K562 (cell line): ENCODE data around the gene SCN8A. TPM values are rescaled to one million over a fixed set of nuclear protein-coding genes. Genes with fewer than 3 reads are reported as not detected.

Source experiments
- ATAC-seq: fragments of 200-7000 bp; cut with Tn5 transposase; 3 replicates; pipeline ENCODE4 v1.9.1; 2020; ENCODE audit warnings: moderate library complexity
- BruUV-seq: library from RNA; stranded (reverse); fragments of 400-500 nt; replicated peaks from 2 replicates; lab custom pipeline; 2021; lab: Mats Ljungman, UMichigan
- CTCF ChIA-PET: fragments of 300-600 bp; formaldehyde crosslinking; extraction: SDS; loops from one replicate; lab custom pipeline; 2021; ENCODE audit warnings: low intra/inter-chr PET ratio; lab: Yijun Ruan, JAX
- POLR2A ChIA-PET: fragments of 300-600, 350-650 bp; sonication (Branson Sonifier 250); formaldehyde crosslinking; extraction: SDS; loops from one replicate; lab custom pipeline; 2021; ENCODE audit warnings: antibody characterized with exemption, inconsistent platforms; lab: Yijun Ruan, JAX
- DNase-seq, 4 experiments: peaks; one replicate each; pipeline versions ENCODE4 v3.0.0 to v3.0.0-alpha.2; 2011 to 2018; ENCODE audit warnings: low spot score in 3 of 4, mixed read lengths in 3 of 4; ENCODE audit errors: extremely low read depth in 1 of 4
- FAIRE-seq: peaks from 2 replicates; lab custom pipeline; 2011; peaks lifted over from hg19 to GRCh38; lab: Jason Lieb, UNC
- H2AFZ ChIP-seq: 2 replicates; pipeline ENCODE4 v1.6.0; 2011; ENCODE audit warnings: low read depth, low read length, control low read depth, inconsistent platforms
- H3K27ac ChIP-seq: fragments of 200-600 bp; 3 replicates; pipeline ENCODE4 v1.8.0; 2011; ENCODE audit warnings: low read depth, mild to moderate bottlenecking, control low read depth, inconsistent platforms, low read length, moderate library complexity, mixed read lengths; ENCODE audit errors: extremely low read depth
- H3K27me3 ChIP-seq, 2 experiments: fragments of 300-600 bp in 1 of 2; 2 replicates in 1 of 2; 3 replicates in 1 of 2; pipeline versions ENCODE4 v1.6.0 to v1.8.0; 2011; ENCODE audit warnings: inconsistent platforms in 2 of 2, low read length in 2 of 2, mild to moderate bottlenecking in 1 of 2, mixed read lengths in 1 of 2, moderate library complexity in 1 of 2; ENCODE audit not compliant: control insufficient read depth in 2 of 2, insufficient read depth in 2 of 2
- H3K36me3 ChIP-seq: fragments of 300-600 bp; 3 replicates; pipeline ENCODE4 v1.8.0; 2011; ENCODE audit warnings: mild to moderate bottlenecking, low read length, inconsistent platforms; ENCODE audit not compliant: control insufficient read depth, insufficient read depth
- H3K4me1 ChIP-seq, 2 experiments: fragments of 200-600 bp in 1 of 2; replicated peaks in 1 of 2; 2 replicates in 1 of 2; 3 replicates in 1 of 2; pipeline versions ENCODE4 v1.5.1 to v1.8.0; 2011; ENCODE audit warnings: inconsistent platforms in 2 of 2, low read length in 2 of 2, mild to moderate bottlenecking in 1 of 2, mixed read lengths in 1 of 2, moderate library complexity in 1 of 2; ENCODE audit not compliant: control insufficient read depth in 2 of 2, insufficient read depth in 2 of 2
- H3K4me2 ChIP-seq: 2 replicates; pipeline ENCODE4 v1.6.1; 2011; ENCODE audit warnings: low read length, control low read depth, inconsistent platforms, mixed read lengths; ENCODE audit not compliant: insufficient read depth
- H3K4me3 ChIP-seq: fragments of 200-600 bp; sonication (generic), shearing (Covaris generic); 2 replicates; pipeline ENCODE4 v1.5.1; 2016; ENCODE audit warnings: control low read depth, inconsistent platforms
- H3K79me2 ChIP-seq: fragments of 200-600 bp; 3 replicates; pipeline ENCODE4 v1.8.0; 2011; ENCODE audit warnings: low read length, inconsistent platforms; ENCODE audit not compliant: control insufficient read depth, insufficient read depth
- H3K9ac ChIP-seq, 2 experiments: 2 replicates each; pipeline versions ENCODE4 v1.6.0 to v1.6.1; 2011; ENCODE audit warnings: low read depth in 2 of 2, low read length in 2 of 2, control low read depth in 1 of 2, inconsistent platforms in 1 of 2, mild to moderate bottlenecking in 1 of 2, mixed read lengths in 1 of 2; ENCODE audit not compliant: insufficient read depth in 1 of 2
- H3K9me1 ChIP-seq: one replicate; pipeline ENCODE4 v1.6.0; 2011; ENCODE audit warnings: inconsistent platforms, mild to moderate bottlenecking, low read length, moderate library complexity; ENCODE audit not compliant: control insufficient read depth, insufficient read depth
- H3K9me3 ChIP-seq: replicated peaks from 2 replicates; pipeline ENCODE4 v1.5.1; 2011; ENCODE audit warnings: low read depth, low read length, inconsistent platforms; ENCODE audit not compliant: control insufficient read depth, insufficient read depth
- H4K20me1 ChIP-seq: replicated peaks from 2 replicates; pipeline ENCODE4 v1.6.1; 2011; ENCODE audit warnings: low read length, inconsistent platforms, mixed read lengths; ENCODE audit not compliant: control insufficient read depth, insufficient read depth
- BHLHE40 ChIP-seq: IDR thresholded peaks from 2 replicates; pipeline ENCODE4 v1.6.1; 2011; ENCODE audit warnings: low read length, improper control_type of control experiment
- CREB3 ChIP-seq: fragments of 450-650 bp; conservative IDR thresholded peaks from 2 replicates; pipeline ENCODE4 v1.6.1; 2016; ENCODE audit warnings: missing genetic modification characterization, low read depth, mild to moderate bottlenecking, missing compliant biosample characterization, moderate library complexity
- GATAD2B ChIP-seq: fragments of 450-650 bp; IDR thresholded peaks from 2 replicates; pipeline ENCODE4 v1.6.1; 2017; ENCODE audit warnings: mild to moderate bottlenecking, borderline replicate concordance
- HIVEP1 ChIP-seq: fragments of 250-450 bp; sonication (Bioruptor Pico); IDR thresholded peaks from 2 replicates; pipeline ENCODE4 v1.4.0; 2020; ENCODE audit warnings: mild to moderate bottlenecking
- MBD2 ChIP-seq: sonication (generic); IDR thresholded peaks from 2 replicates; pipeline ENCODE4 v1.6.1; 2016; ENCODE audit warnings: low read depth, borderline replicate concordance
- MED1 ChIP-seq: sonication (generic); formaldehyde crosslinking; IDR thresholded peaks from 2 replicates; pipeline ENCODE4 v1.8.1; 2023; ENCODE audit warnings: missing genetic modification reagents, borderline replicate concordance
- PHB ChIP-seq: fragments of 250-450 bp; sonication (Bioruptor Pico); IDR thresholded peaks from 2 replicates; pipeline ENCODE4 v1.5.0; 2021
- SNRNP70 ChIP-seq: fragments of 200-400 bp; formaldehyde crosslinking; optimal IDR thresholded peaks from 2 replicates; pipeline ENCODE3; 2017; ENCODE audit warnings: low read depth, low read length
- SP1 ChIP-seq: sonication (generic); formaldehyde crosslinking; IDR thresholded peaks from 2 replicates; pipeline ENCODE4 v1.8.1; 2022; ENCODE audit warnings: mild to moderate bottlenecking, missing genetic modification reagents
- ZNF507 ChIP-seq: conservative IDR thresholded peaks from 2 replicates; pipeline ENCODE4 v1.6.1; 2017; ENCODE audit warnings: missing genetic modification characterization, missing compliant biosample characterization
- ZNF512 ChIP-seq: IDR thresholded peaks from 2 replicates; pipeline ENCODE4 v1.6.1; 2016; ENCODE audit warnings: missing genetic modification characterization, missing compliant biosample characterization
- WGBS: fragments of 100-300 bp; shearing (Covaris generic); methylation state at CpG from one replicate; pipeline ENCODE4 v1.1.6; 2016; ENCODE audit warnings: low coverage, mixed read lengths; ENCODE audit not compliant: insufficient coverage; ENCODE audit errors: missing lambda C conversion rate; 5-methylcytosine and 5-hydroxymethylcytosine counted together
- in situ Hi-C: fragments of 300-500 bp; cut with MboI; formaldehyde crosslinking; loops from 4 replicates; pipeline ENCODE4 v1.15.0; 2018; ENCODE audit warnings: inconsistent platforms, mixed read lengths
- intact Hi-C: fragments of 100-400 bp; cut with micrococcal nuclease; formaldehyde crosslinking; loops from 2 replicates; pipeline ENCODE4 v1.14.2; 2022
- polyA plus RNA-seq, 8 experiments: library from polyadenylated mRNA; depleted of rRNA in 4 of 8; stranded (reverse) in 5 of 8; unstranded in 3 of 8; fragments of >200 nt; fragmentation: Nextera tagmentation in 2 of 8; fragmentation: Illumina TruSeq in 1 of 8; extraction: Ambion mirVana in 2 of 8; extraction: Trizol in 1 of 8; gene quantifications; 2 replicates each; pipeline versions ENCODE4 v1.2.1 to v1.2.3, GENCODE V29; 2011 to 2014; ENCODE audit warnings: inconsistent platforms in 1 of 8, missing spikeins in 1 of 8
- total RNA-seq, 7 experiments: library from RNA; depleted of rRNA in 6 of 7; stranded (reverse); fragments of >200 nt in 6 of 7; fragmentation: Illumina TruSeq in 2 of 7; extraction: Trizol in 2 of 7; gene quantifications; 2 replicates each; pipeline versions ENCODE4 v1.2.1 to v1.2.3, GENCODE V29; 2011 to 2021; ENCODE audit warnings: low replicate concordance in 1 of 7
- TF ChIP-seq, protein P1 (sequence below): fragments of 450-650 bp; formaldehyde crosslinking; conservative IDR thresholded peaks from 2 replicates; pipeline ENCODE4 v1.4.0; 2022; ENCODE audit warnings: mild to moderate bottlenecking, missing genetic modification characterization
- TF ChIP-seq, protein P2 (sequence below): fragments of 450-650 bp; formaldehyde crosslinking; IDR thresholded peaks from 2 replicates; pipeline ENCODE4 v1.4.0; 2020; ENCODE audit warnings: mild to moderate bottlenecking, moderate library complexity

The SCN8A gene
- total and polyA plus RNA-seq, 9 of the 15 experiments (the other 6 are each of a cell fraction or from before 2014, with no cell fraction given), result 0.03 to 0.29 (median 0.15) TPM; not detected in 1

DNA sequence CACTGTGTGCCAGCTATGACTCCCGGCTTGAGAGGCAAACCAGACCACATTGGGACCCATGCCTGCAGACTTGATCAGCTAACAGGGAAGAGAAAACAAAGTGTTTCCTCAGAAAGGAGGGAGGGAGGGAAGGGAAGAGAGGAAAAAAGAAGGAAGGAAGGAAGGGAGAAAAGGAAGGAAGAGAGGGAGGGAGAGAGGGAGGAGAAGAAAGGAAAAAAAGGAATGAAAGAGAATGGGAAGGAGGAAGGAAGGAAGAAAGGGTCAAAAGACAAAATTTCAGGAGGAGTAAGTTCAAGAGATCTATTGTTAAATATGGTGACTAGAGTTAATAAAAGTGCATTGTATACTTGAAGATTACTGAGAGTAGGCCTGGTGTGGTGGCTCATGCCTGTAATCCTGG lies 238.6 kb downstream of the SCN8A start:
- Histone ChIP-seq H3K4me3 (no peak overlapping the region), H2AFZ (no peak overlapping the region)
- CTCF ChIA-PET, result interaction anchor here (0.6 kb wide), 1 partner anchor 20 kb away, joined by 3 read pairs; no protein-coding TSS in a partner anchor
- no peak for TF ChIP-seq SNRNP70
- TF ChIP-seq MED1, result no peak
- peak; percentile 91 for TF ChIP-seq ZNF512 (tag)
- TF ChIP-seq BHLHE40, result no peak
- TF ChIP-seq MBD2, result no peak
- no peak for TF ChIP-seq GATAD2B
- TF ChIP-seq HIVEP1 (CRISPR knock-in tag), result no peak
- no peak for TF ChIP-seq SP1 (CRISPR knock-in tag)
- TF ChIP-seq, protein P1, sequence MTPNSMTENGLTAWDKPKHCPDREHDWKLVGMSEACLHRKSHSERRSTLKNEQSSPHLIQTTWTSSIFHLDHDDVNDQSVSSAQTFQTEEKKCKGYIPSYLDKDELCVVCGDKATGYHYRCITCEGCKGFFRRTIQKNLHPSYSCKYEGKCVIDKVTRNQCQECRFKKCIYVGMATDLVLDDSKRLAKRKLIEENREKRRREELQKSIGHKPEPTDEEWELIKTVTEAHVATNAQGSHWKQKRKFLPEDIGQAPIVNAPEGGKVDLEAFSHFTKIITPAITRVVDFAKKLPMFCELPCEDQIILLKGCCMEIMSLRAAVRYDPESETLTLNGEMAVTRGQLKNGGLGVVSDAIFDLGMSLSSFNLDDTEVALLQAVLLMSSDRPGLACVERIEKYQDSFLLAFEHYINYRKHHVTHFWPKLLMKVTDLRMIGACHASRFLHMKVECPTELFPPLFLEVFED (CRISPR knock-in tag), result 0 out of 2 replicates have a peak, but pooled peaks have one; percentile 26
- no peak for TF ChIP-seq PHB (CRISPR knock-in tag)
- TF ChIP-seq, protein P2, sequence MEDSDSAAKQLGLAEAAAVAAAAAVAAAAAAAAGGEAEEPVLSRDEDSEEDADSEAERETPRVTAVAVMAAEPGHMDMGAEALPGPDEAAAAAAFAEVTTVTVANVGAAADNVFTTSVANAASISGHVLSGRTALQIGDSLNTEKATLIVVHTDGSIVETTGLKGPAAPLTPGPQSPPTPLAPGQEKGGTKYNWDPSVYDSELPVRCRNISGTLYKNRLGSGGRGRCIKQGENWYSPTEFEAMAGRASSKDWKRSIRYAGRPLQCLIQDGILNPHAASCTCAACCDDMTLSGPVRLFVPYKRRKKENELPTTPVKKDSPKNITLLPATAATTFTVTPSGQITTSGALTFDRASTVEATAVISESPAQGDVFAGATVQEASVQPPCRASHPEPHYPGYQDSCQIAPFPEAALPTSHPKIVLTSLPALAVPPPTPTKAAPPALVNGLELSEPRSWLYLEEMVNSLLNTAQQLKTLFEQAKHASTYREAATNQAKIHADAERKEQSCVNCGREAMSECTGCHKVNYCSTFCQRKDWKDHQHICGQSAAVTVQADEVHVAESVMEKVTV (CRISPR knock-in tag), result no peak
- TF ChIP-seq ZNF507, result no peak
- TF ChIP-seq CREB3 (tag), result no peak
- TF ChIP-seq, all 486 proteins: peak for 2
- ATAC-seq (no peak), FAIRE-seq (no peak), DNase-seq (no peak)
- H3K9ac ChIP-seq, result no peak overlapping the region
- H3K36me3 ChIP-seq, result no peaks in the 10 kb centered on the region
- 0% methylated on average over 1 of the region's 1 CpG for WGBS
- no peaks in the 10 kb centered on the region for H3K9me1 ChIP-seq
- H3K4me2 ChIP-seq, result no peak overlapping the region
- H3K4me1 ChIP-seq, result peaks cover 3 to 12% of the 10 kb centered on the region in 2 experiments; a peak in 3 of 5 replicates
- intact Hi-C loops (loop anchor here (10.0 kb wide), 1 partner anchor 295 kb away; no protein-coding TSS in a partner anchor), in situ Hi-C loops (no loop called here)
- BruUV-seq, result no TSS peak
- no peaks in the 10 kb centered on the region for H3K79me2 ChIP-seq
- POLR2A ChIA-PET, result interaction anchor here (0.6 kb wide), 1 partner anchor 467 kb away, joined by 4 read pairs; no protein-coding TSS in a partner anchor
- peaks cover 17 to 65% of the 10 kb centered on the region in 2 experiments; a peak in 4 of 5 replicates for H3K27me3 ChIP-seq
- no peak overlapping the region for H3K27ac ChIP-seq
- H4K20me1 ChIP-seq, result peaks cover 10% of the 10 kb centered on the region
- no peaks in the 10 kb centered on the region for H3K9me3 ChIP-seq
